ENCODE data around the gene KRT79.
"Not testable (repeated sequence)": the region's sequence is repeated elsewhere in the genome, so short reads cannot be mapped to it uniquely, and the experiment has no call there.

KRT79 gene

GRCh38 chr12:52860102-52860823 lies 26.2 kb upstream of the KRT79 start:
- no peak for DNase-seq

- DNase-seq: no peak
These were observed 23.4 kb upstream of the KRT79 start for GRCh38 chr12:52857500-52857899.

- no peak for DNase-seq
These were observed 22.7 kb upstream of the KRT79 start for GRCh38 chr12:52856787-52857186.

GRCh38 chr12:52856077-52856476 lies 22.0 kb upstream of the KRT79 start:
- not testable (repeated sequence) for DNase-seq

- no peak for DNase-seq
These were observed 17.7 kb upstream of the KRT79 start for GRCh38 chr12:52851787-52852186.

GRCh38 chr12:52850681-52851080 lies 16.6 kb upstream of the KRT79 start:
- DNase-seq: no peak

- DNase-seq: no peak
These were observed 15.4 kb upstream of the KRT79 start for GRCh38 chr12:52849511-52849910.

GRCh38 chr12:52848661-52849255 lies 14.6 kb upstream of the KRT79 start, which contains the start of gene KRT78:
KRT78 (minus strand) TSS chr12:52848994; CDS start chr12:52848930, 64 bp downstream.
- DNase-seq: no peak

GRCh38 chr12:52847335-52848102 lies 13.4 kb upstream of the KRT79 start:
- peak; percentile 27 for DNase-seq

GRCh38 chr12:52846356-52846970 lies 12.4 kb upstream of the KRT79 start:
- DNase-seq: no peak

- no peak for DNase-seq
These were observed 11.8 kb upstream of the KRT79 start for GRCh38 chr12:52845946-52846345.

- no peak for DNase-seq
These were observed 10.3 kb upstream of the KRT79 start for GRCh38 chr12:52844386-52844785.

- DNase-seq: no peak
These were observed 5.5 kb upstream of the KRT79 start for GRCh38 chr12:52839436-52840105.

- DNase-seq: no peak
These were observed 4.7 kb upstream of the KRT79 start for GRCh38 chr12:52838609-52839435.

- no peak for DNase-seq
These were observed 3.9 kb upstream of the KRT79 start for GRCh38 chr12:52837781-52838608.

- DNase-seq: no peak
These were observed 3.3 kb upstream of the KRT79 start for GRCh38 chr12:52837413-52837741.

- no peak for DNase-seq
These were observed 2.6 kb upstream of the KRT79 start for GRCh38 chr12:52836491-52837412.

GRCh38 chr12:52836042-52836466 lies 1.9 kb upstream of the KRT79 start:
- DNase-seq: peak; percentile 79

- peak; percentile 18 for DNase-seq
These were observed 1.3 kb upstream of the KRT79 start for GRCh38 chr12:52835271-52836041.
